ENCODE data around the gene CCDC34. TPM values are rescaled to one million over a fixed set of nuclear protein-coding genes. Genes with fewer than 3 reads are reported as not detected.

Gene CCDC34
- polyA plus RNA-seq, 2 donors, result 7.0 to 7.8 TPM

DNA sequence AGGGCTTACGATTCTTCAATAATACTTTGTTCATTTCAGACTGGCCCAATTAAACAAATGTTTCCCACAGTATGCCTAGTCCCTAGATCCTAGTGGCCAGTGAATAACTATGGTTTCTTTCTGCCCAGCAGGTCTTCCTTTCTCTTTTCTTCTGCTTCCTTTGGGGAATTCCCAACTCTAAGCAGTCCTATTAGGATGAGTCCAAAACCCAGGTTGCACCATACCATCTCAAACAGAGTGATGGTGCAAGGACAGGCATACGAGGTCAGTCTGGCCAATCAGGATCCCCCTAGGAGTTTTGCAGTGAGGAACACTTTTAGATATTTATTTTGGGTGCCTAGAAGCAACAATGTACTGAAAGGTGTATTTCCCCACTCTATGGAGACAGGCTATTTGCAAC, 41.4 kb upstream of the CCDC34 start:
- H3K4me1 ChIP-seq (ENCODE audit: control insufficient read depth in 2 of 2, insufficient read depth in 2 of 2, low read length in 1 of 2), result no peaks in the 10 kb centered on the region
- H3K4me3 ChIP-seq (ENCODE audit: low read depth in 1 of 2, low read length in 2 of 2), result no peak overlapping the region
- 77 to 80% methylated on average over 2 of the region's 2 CpGs for WGBS, 2 donors
- no peaks in the 10 kb centered on the region for H3K9me3 ChIP-seq (ENCODE audit: control insufficient read depth in 2 of 2, insufficient read depth in 1 of 2, low read depth in 1 of 2, low read length in 1 of 2)
- no peaks in the 10 kb centered on the region for H3K27me3 ChIP-seq (ENCODE audit: control insufficient read depth in 1 of 2, insufficient read depth in 2 of 2, low read length in 2 of 2)
- no peak overlapping the region for H3K27ac ChIP-seq (ENCODE audit: low read depth in 2 of 2, low read length in 1 of 2)
- H3K36me3 ChIP-seq (ENCODE audit: control insufficient read depth in 2 of 2, insufficient read depth in 2 of 2, low read length in 1 of 2), result no peaks in the 10 kb centered on the region

DNA sequence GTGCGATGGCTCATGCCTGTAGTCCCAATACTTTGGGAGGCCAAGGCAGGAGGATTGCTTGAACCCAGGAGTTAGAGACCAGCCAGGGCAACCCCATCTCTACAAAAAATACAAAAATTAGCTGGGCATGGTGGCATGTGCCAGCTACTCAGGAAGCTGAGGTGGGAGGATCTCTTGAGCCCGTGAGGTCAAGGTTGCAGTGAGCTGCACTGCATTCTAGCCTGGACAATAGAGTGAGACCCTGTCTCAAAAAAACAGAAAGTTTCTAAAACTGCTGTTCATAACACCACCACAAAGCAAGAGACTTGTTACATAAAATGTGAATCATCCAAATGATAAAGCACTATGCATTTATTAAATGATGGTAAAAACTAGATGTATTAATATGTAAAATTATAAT, 40.2 kb upstream of the CCDC34 start:
- Histone ChIP-seq H3K27me3 (ENCODE audit: control insufficient read depth in 1 of 2, insufficient read depth in 2 of 2, low read length in 2 of 2) (no peaks in the 10 kb centered on the region), H3K9me3 (ENCODE audit: control insufficient read depth in 2 of 2, insufficient read depth in 1 of 2, low read depth in 1 of 2, low read length in 1 of 2) (no peaks in the 10 kb centered on the region), H3K4me3 (ENCODE audit: low read depth in 1 of 2, low read length in 2 of 2) (no peak overlapping the region), H3K4me1 (ENCODE audit: control insufficient read depth in 2 of 2, insufficient read depth in 2 of 2, low read length in 1 of 2) (no peaks in the 10 kb centered on the region), H3K27ac (ENCODE audit: low read depth in 2 of 2, low read length in 1 of 2) (no peak overlapping the region), H3K36me3 (ENCODE audit: control insufficient read depth in 2 of 2, insufficient read depth in 2 of 2, low read length in 1 of 2) (no peaks in the 10 kb centered on the region)
- WGBS, 2 donors, result 90 to 93% methylated on average over 2 of the region's 2 CpGs

DNA sequence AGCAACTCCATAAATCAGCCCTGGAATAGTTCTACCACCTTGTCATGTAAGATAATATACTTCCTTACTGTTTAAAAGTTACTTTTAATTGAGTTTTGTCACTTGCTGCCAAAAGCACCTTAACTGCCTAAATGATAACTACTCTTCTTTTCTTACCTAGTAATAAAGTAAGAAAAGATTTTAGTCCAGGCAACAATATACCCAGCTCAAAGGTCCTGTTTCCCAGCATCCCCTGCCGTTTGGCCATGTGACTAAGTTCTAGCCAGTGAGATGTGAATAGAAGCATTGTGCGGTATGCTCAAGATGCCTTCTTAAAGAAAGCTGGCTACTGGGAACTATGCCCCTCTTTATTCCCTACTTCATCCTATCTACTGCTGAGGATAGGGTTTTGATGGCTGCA, 39.4 kb upstream of the CCDC34 start:
- Histone ChIP-seq H3K4me1 (ENCODE audit: control insufficient read depth in 2 of 2, insufficient read depth in 2 of 2, low read length in 1 of 2) (peaks cover 0 to 2% of the 10 kb centered on the region in 2 donors), H3K27me3 (ENCODE audit: control insufficient read depth in 1 of 2, insufficient read depth in 2 of 2, low read length in 2 of 2) (no peaks in the 10 kb centered on the region), H3K27ac (ENCODE audit: low read depth in 2 of 2, low read length in 1 of 2) (no peak overlapping the region), H3K4me3 (ENCODE audit: low read depth in 1 of 2, low read length in 2 of 2) (no peak overlapping the region), H3K9me3 (ENCODE audit: control insufficient read depth in 2 of 2, insufficient read depth in 1 of 2, low read depth in 1 of 2, low read length in 1 of 2) (no peaks in the 10 kb centered on the region), H3K36me3 (ENCODE audit: control insufficient read depth in 2 of 2, insufficient read depth in 2 of 2, low read length in 1 of 2) (no peaks in the 10 kb centered on the region)
- WGBS, 2 donors, result 92 to 96% methylated on average over 2 of the region's 2 CpGs

DNA sequence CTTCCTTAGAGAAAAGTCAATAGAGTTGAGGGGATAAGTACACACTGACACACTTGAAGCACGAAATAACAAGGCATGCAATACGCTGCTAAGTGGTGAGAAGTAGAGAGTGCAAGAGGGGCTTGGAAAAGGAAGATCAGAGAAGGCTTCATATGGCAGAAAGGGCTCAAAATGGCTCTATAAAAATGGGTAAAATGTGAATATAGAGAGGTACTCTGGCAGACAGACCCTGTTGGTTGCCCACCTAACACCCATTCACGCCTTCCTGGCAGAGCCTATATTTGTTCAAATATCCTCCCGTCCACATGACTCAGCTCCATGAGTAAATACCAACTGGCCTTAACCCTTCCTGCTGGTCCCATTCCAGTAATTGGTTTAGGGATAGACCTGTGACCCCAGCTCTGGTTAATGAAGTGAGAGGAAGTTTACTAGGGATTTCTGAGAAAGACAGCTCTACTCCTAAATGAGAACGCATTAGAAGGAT, 38.9 kb upstream of the CCDC34 start:
- no peak overlapping the region for H3K27ac ChIP-seq (ENCODE audit: low read depth in 2 of 2, low read length in 1 of 2)
- H3K36me3 ChIP-seq (ENCODE audit: control insufficient read depth in 2 of 2, insufficient read depth in 2 of 2, low read length in 1 of 2), result no peaks in the 10 kb centered on the region
- H3K4me1 ChIP-seq (ENCODE audit: control insufficient read depth in 2 of 2, insufficient read depth in 2 of 2, low read length in 1 of 2), result peaks cover 0 to 2% of the 10 kb centered on the region in 2 donors
- H3K9me3 ChIP-seq (ENCODE audit: control insufficient read depth in 2 of 2, insufficient read depth in 1 of 2, low read depth in 1 of 2, low read length in 1 of 2), result no peaks in the 10 kb centered on the region
- H3K27me3 ChIP-seq (ENCODE audit: control insufficient read depth in 1 of 2, insufficient read depth in 2 of 2, low read length in 2 of 2), result no peaks in the 10 kb centered on the region
- no peak overlapping the region for H3K4me3 ChIP-seq (ENCODE audit: low read depth in 1 of 2, low read length in 2 of 2)
- 68 to 74% methylated on average over 5 of the region's 5 CpGs for WGBS, 2 donors

DNA sequence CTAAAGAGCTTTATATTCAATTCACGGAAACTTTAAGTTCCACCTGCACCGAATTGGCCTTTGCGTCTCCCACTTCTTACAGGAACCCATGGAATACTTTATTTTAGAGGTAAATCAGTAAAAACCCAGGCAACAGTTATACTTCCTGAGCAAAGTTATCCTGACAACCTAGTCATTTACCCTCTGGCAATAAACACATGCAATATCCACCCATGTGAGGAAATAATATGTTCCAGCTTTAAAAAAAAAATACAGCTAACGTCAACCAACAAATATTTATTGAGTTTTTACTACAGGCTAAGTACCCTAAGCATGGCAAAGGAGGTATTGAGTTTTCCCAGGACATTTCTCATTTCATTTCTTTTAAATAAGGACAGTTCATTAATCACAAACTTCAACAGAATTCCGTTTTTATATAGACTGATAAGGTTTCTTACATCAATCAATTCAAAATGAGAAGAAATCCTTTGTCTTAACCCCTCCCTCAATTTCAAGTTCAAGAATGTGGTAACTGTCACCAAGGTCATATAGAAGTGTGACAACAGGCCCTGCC, 38.3 kb upstream of the CCDC34 start:
- H3K9me3 ChIP-seq (ENCODE audit: control insufficient read depth in 2 of 2, insufficient read depth in 1 of 2, low read depth in 1 of 2, low read length in 1 of 2), result no peaks in the 10 kb centered on the region
- no peaks in the 10 kb centered on the region for H3K27me3 ChIP-seq (ENCODE audit: control insufficient read depth in 1 of 2, insufficient read depth in 2 of 2, low read length in 2 of 2)
- H3K4me3 ChIP-seq (ENCODE audit: low read depth in 1 of 2, low read length in 2 of 2), result no peak overlapping the region
- H3K36me3 ChIP-seq (ENCODE audit: control insufficient read depth in 2 of 2, insufficient read depth in 2 of 2, low read length in 1 of 2), result no peaks in the 10 kb centered on the region
- no peak overlapping the region for H3K27ac ChIP-seq (ENCODE audit: low read depth in 2 of 2, low read length in 1 of 2)
- WGBS, 2 donors, result 78 to 79% methylated on average over 5 of the region's 5 CpGs
- peaks cover 0 to 2% of the 10 kb centered on the region in 2 donors for H3K4me1 ChIP-seq (ENCODE audit: control insufficient read depth in 2 of 2, insufficient read depth in 2 of 2, low read length in 1 of 2)

DNA sequence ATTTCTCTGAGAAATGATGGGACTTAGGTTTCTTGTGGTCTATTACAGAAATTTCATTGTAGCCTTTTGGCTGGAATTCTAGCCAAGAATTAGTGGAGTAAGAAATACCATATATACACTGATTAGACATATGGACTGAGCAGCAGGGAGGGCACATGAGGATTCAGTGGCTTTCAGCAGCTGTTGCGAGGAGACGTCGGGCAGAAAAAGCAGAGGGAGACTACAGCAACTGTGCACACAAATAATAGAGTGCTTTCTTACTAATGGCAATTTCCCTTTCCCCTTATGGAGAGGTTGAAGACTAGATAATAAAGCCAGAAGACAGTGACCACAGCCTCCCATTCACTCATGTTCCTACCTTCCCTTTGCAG, 35.4 kb upstream of the CCDC34 start:
- H3K36me3 ChIP-seq (ENCODE audit: control insufficient read depth in 2 of 2, insufficient read depth in 2 of 2, low read length in 1 of 2), result no peaks in the 10 kb centered on the region
- H3K27ac ChIP-seq (ENCODE audit: low read depth in 2 of 2, low read length in 1 of 2), result no peak overlapping the region
- H3K4me1 ChIP-seq (ENCODE audit: control insufficient read depth in 2 of 2, insufficient read depth in 2 of 2, low read length in 1 of 2), result peaks cover 0 to 5% of the 10 kb centered on the region in 2 donors
- H3K4me3 ChIP-seq (ENCODE audit: low read depth in 1 of 2, low read length in 2 of 2), result no peak overlapping the region
- no peaks in the 10 kb centered on the region for H3K27me3 ChIP-seq (ENCODE audit: control insufficient read depth in 1 of 2, insufficient read depth in 2 of 2, low read length in 2 of 2)
- H3K9me3 ChIP-seq (ENCODE audit: control insufficient read depth in 2 of 2, insufficient read depth in 1 of 2, low read depth in 1 of 2, low read length in 1 of 2), result no peaks in the 10 kb centered on the region
- 67 to 94% methylated on average over 3 of the region's 3 CpGs for WGBS, 2 donors

DNA sequence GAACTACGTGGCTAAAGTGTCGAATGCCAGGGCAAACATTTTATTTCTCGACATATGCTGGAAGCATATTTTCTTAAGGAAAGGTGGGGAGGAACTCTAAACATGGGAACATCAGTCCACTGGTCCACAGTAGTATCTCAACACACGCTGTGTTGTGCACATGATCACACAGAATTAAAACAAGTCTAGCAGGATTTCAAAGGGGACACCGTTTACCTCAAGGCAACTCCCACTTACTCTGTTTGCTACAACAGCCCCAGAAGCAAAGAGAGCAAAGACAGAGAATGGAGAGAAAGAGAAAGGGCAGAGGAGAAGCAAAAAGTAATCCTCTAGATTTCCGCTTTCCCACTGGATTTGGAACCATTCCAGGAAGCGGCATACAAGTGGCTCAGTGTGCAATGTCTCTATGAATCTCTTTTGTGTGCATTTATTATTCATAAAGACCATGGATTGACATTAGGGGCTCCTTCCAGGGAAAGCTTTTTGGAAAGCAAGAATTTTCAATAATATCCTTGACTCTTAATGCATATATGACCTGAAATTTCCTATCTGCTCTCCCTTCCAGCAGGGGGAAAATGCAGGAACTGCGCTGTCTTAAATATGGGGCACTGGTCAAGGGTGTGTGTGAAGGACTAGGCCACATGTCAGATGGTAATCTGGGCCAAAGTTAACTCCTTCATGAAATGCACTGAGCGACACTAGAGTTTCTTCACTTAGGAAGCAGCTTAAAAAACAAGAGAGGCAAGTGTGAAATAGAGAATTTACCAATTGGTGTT, 34.8 kb upstream of the CCDC34 start:
- Histone ChIP-seq H3K27me3 (ENCODE audit: control insufficient read depth in 1 of 2, insufficient read depth in 2 of 2, low read length in 2 of 2) (no peaks in the 10 kb centered on the region), H3K4me3 (ENCODE audit: low read depth in 1 of 2, low read length in 2 of 2) (no peak overlapping the region), H3K36me3 (ENCODE audit: control insufficient read depth in 2 of 2, insufficient read depth in 2 of 2, low read length in 1 of 2) (no peaks in the 10 kb centered on the region), H3K4me1 (ENCODE audit: control insufficient read depth in 2 of 2, insufficient read depth in 2 of 2, low read length in 1 of 2) (peaks cover 0 to 5% of the 10 kb centered on the region in 2 donors), H3K9me3 (ENCODE audit: control insufficient read depth in 2 of 2, insufficient read depth in 1 of 2, low read depth in 1 of 2, low read length in 1 of 2) (no peaks in the 10 kb centered on the region), H3K27ac (ENCODE audit: low read depth in 2 of 2, low read length in 1 of 2) (no peak overlapping the region)
- WGBS, 2 donors, result 60 to 64% methylated on average over 9 of the region's 9 CpGs

DNA sequence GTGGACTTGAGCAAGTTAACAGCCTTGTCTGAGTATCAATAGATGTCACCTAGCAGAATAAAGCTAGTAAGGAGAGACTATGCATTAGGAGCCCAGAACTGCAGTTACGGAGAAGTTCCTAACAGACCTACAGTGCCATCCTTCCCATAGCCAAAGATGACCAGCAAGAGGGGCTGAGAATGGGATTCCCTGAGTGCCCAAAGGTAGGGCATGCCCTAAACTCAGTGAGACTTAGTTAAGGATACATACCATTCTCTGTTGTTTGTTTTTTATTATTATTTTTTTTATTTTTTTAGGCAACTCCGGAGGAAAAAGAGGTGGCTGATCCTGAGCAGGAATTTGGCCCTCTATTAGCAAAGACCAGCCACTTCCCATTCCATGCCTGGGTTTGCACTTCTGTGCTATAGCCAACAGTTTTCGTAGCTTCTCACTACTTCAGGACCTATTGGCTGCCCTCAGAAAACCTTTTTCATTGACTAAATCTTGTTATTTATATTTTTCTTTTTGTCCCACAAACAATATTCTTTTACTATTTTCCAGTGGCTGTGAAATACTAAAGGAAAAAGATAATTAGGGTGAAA, 33.3 kb upstream of the CCDC34 start:
- Histone ChIP-seq H3K27ac (ENCODE audit: low read depth in 2 of 2, low read length in 1 of 2) (peak overlapping the region in 1 of 2 donors; percentile 48), H3K36me3 (ENCODE audit: control insufficient read depth in 2 of 2, insufficient read depth in 2 of 2, low read length in 1 of 2) (no peaks in the 10 kb centered on the region), H3K9me3 (ENCODE audit: control insufficient read depth in 2 of 2, insufficient read depth in 1 of 2, low read depth in 1 of 2, low read length in 1 of 2) (no peaks in the 10 kb centered on the region), H3K27me3 (ENCODE audit: control insufficient read depth in 1 of 2, insufficient read depth in 2 of 2, low read length in 2 of 2) (no peaks in the 10 kb centered on the region), H3K4me3 (ENCODE audit: low read depth in 1 of 2, low read length in 2 of 2) (no peak overlapping the region), H3K4me1 (ENCODE audit: control insufficient read depth in 2 of 2, insufficient read depth in 2 of 2, low read length in 1 of 2) (peaks cover 0 to 5% of the 10 kb centered on the region in 2 donors)
- 61 to 72% methylated on average over 3 of the region's 3 CpGs for WGBS, 2 donors

DNA sequence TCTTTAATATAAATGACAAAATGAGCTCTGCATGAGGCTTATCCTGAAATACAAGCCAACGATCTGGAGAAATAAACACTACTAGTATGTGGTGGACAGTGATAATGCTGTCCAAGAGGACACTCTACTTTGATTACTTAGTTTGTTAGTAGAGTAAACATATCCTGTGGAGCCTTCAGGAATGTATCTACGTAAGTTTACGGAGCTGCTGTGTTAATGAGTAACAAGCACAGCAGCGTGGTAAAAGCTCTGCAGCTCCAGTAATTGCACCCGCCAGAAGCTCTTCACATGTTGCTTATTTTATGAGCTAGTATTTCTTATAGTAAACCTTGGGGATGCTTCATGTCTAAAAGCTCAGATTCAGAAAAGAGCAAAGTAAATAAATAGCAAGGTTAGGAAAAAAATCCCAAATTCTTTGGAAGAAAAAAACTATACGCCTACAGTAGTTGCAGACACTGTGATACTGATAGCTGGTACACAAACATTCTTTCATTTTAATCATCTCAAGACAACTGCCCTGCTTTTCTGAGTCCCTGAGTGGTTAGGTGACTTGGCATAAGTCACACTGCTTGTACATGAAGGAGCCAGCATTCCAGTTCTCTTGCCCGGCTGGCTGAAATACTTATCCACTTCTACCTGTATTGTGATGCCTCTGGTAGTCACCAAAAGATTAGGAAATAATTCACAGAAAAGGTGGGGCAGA, 32.7 kb upstream of the CCDC34 start:
- Histone ChIP-seq H3K27me3 (ENCODE audit: control insufficient read depth in 1 of 2, insufficient read depth in 2 of 2, low read length in 2 of 2) (no peaks in the 10 kb centered on the region), H3K9me3 (ENCODE audit: control insufficient read depth in 2 of 2, insufficient read depth in 1 of 2, low read depth in 1 of 2, low read length in 1 of 2) (no peaks in the 10 kb centered on the region), H3K4me3 (ENCODE audit: low read depth in 1 of 2, low read length in 2 of 2) (no peak overlapping the region), H3K27ac (ENCODE audit: low read depth in 2 of 2, low read length in 1 of 2) (peak overlapping the region; percentile 21 to 49), H3K4me1 (ENCODE audit: control insufficient read depth in 2 of 2, insufficient read depth in 2 of 2, low read length in 1 of 2) (peaks cover 0 to 5% of the 10 kb centered on the region in 2 donors), H3K36me3 (ENCODE audit: control insufficient read depth in 2 of 2, insufficient read depth in 2 of 2, low read length in 1 of 2) (no peaks in the 10 kb centered on the region)
- WGBS, 2 donors, result 35% methylated on average over 7 of the region's 7 CpGs

Data from esophagus (tissue), 2 donors.